ENCODE measurements around the gene PIGO.

GRCh38 chr9:35056571-35057270 is 39.7 kb downstream of the PIGO start:
- TF ChIP-seq CTCF (IDR thresholded peaks at IDR 0.05) (no peak), POLR2A (IDR thresholded peaks at IDR 0.05) (no peak)
